ENCODE results near the gene LPCAT4. TPM values are rescaled to one million over a fixed set of nuclear protein-coding genes. Genes with fewer than 3 reads are reported as not detected.

LPCAT4 gene
- total and polyA plus RNA-seq, 4 donors, result 12.7 to 30.3 (median 20.2) TPM

DNA sequence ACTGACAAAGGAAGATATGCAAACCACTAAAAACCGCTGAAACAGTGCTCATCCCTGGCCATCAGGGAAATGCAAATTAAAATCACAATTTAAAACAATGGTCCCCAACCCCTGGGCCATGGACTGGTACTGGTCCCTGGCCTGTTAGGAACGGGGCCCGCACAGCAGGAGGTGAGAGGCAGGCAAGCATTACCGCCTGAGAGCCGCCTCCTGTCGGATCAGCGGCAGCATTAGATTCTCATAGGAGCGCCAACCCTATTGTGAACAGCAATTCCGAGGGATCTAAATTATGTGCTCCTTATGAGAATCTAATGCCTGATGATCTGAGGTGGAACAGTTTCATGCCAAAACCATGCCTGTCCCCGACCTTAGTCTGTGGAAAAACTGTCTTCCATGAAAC is 43.8 kb downstream of the LPCAT4 start:
- 97 to 98% methylated on average over 10 of the region's 10 CpGs for WGBS, 2 donors
- no peaks in the 10 kb centered on the region for H3K36me3 ChIP-seq (ENCODE audit: control insufficient read depth in 4 of 4, insufficient read depth in 4 of 4, low read length in 4 of 4)
- no peaks in the 10 kb centered on the region for H3K9me3 ChIP-seq (ENCODE audit: control insufficient read depth in 4 of 4, insufficient read depth in 3 of 4, low read length in 3 of 4)
- no peak overlapping the region for H3K27ac ChIP-seq (ENCODE audit: low read depth in 1 of 2, low read length in 1 of 2)
- ATAC-seq (ENCODE audit: insufficient read depth, low FRiP score) (no peak), DNase-seq (no peak)
- no peak overlapping the region for H3K9ac ChIP-seq (ENCODE audit: insufficient read depth in 1 of 2, low read length in 2 of 2)
- H3K4me3 ChIP-seq, result no peak overlapping the region
- no peaks in the 10 kb centered on the region for H3K27me3 ChIP-seq (ENCODE audit: control insufficient read depth in 3 of 3, insufficient read depth in 3 of 3, low read length in 2 of 3)
- H3K4me1 ChIP-seq (ENCODE audit: control insufficient read depth in 5 of 5, insufficient read depth in 5 of 5, low read length in 5 of 5), result peaks cover 0 to 5% (median 0%) of the 10 kb centered on the region in 5 donors
- TF ChIP-seq, protein P1, sequence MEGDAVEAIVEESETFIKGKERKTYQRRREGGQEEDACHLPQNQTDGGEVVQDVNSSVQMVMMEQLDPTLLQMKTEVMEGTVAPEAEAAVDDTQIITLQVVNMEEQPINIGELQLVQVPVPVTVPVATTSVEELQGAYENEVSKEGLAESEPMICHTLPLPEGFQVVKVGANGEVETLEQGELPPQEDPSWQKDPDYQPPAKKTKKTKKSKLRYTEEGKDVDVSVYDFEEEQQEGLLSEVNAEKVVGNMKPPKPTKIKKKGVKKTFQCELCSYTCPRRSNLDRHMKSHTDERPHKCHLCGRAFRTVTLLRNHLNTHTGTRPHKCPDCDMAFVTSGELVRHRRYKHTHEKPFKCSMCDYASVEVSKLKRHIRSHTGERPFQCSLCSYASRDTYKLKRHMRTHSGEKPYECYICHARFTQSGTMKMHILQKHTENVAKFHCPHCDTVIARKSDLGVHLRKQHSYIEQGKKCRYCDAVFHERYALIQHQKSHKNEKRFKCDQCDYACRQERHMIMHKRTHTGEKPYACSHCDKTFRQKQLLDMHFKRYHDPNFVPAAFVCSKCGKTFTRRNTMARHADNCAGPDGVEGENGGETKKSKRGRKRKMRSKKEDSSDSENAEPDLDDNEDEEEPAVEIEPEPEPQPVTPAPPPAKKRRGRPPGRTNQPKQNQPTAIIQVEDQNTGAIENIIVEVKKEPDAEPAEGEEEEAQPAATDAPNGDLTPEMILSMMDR (IDR thresholded peaks at IDR 0.05; ENCODE audit: control extremely low read depth, extremely low read depth), result no peak

DNA sequence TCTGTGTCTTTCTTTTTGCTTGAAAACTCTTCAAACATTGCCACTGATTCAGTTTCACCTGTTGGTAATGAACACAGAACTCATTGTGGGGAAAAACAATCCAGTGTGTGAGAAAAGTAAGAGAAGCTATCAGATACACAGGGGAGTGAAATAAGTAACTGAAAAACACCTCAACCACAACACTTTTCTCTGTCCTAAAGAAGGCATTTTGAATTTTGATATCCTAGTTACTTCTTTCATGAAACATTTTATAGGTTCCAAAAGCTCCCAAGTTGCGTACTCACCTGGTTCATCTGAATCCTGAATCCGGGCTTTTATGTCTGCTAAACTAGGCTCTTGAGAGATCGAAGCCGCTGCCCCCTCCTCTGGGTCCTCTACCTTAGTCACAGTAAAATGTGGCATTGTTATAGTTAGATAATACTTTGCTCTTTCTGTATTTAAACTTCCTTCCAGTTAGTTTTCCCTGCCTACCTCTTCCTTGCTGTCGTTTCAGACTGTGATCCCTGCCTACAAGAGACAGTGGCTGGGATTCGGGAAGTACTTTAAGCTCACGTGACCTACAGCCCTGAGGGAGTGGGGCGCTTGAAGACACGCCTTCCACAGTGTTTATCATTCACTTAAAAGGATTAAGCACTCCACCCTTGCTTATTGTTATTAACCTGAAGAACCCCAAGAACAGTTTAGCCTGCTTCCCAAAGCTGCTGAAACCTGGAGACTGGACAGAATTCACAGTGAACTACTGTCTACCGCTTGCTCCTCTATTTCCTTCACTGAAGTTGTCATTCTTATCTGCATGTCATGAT is 48.5 kb downstream of the LPCAT4 start:
- H3K27ac ChIP-seq (ENCODE audit: low read depth in 1 of 2, low read length in 1 of 2), result peak overlapping the region; percentile 70 to 71
- peak; percentile 63 to 81 (median 78) for DNase-seq

DNA sequence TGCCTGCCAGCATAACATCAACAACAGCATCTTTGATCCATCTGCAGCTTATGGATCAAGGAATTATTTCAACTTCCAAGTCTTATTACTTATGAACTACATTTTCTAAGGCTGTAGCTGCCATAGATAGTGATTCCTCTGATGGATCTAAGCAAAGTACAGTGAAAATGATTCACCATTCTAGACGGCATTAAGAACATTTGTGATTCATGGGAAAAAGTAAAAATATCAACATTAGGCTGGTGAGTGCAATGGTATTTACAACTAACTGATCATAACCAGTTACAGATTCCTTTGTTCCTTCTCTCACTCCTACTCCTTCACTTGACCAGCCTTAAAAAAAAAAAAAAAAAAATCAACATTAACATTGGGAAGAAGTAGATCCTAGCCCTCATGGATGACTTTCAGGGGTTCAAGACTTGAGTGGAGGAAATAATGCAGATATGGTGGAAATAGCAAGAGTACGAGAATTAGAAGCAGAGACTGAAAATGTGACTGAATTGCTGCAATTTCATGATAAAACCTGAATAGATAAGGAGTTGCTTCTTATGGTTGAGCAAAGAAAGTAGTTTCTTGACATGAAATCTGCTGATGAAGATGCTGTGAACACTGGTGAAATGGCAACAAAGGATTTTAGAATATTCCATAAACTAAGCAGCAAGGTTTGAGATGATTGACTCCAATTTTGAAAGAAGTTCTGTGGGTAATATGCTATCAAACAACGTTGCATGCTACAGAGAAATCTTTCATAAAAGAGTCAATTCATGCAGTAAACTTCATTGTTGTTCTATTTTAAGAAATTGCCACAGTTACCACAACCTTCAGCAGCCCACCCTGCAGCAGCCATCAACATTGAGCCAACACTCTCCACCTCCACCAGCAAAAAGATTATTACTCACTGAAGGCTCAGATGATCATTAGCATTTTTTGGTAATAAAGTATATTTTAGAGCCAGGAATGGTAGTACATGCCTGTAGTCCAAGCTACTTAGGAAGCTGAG is 52.2 kb downstream of the LPCAT4 start:
- ATAC-seq (ENCODE audit: insufficient read depth, low FRiP score) (no peak), DNase-seq (no peak)
- Histone ChIP-seq H3K27me3 (ENCODE audit: control insufficient read depth in 3 of 3, insufficient read depth in 3 of 3, low read length in 2 of 3) (no peaks in the 10 kb centered on the region), H3K27ac (ENCODE audit: low read depth in 1 of 2, low read length in 1 of 2) (no peak overlapping the region), H3K9ac (ENCODE audit: insufficient read depth in 1 of 2, low read length in 2 of 2) (no peak overlapping the region), H3K36me3 (ENCODE audit: control insufficient read depth in 4 of 4, insufficient read depth in 4 of 4, low read length in 4 of 4) (peaks cover 0 to 4% (median 0%) of the 10 kb centered on the region in 4 donors), H3K4me1 (ENCODE audit: control insufficient read depth in 5 of 5, insufficient read depth in 5 of 5, low read length in 5 of 5) (peaks cover 0 to 9% (median 3%) of the 10 kb centered on the region in 5 donors), H3K4me3 (no peak overlapping the region), H3K9me3 (ENCODE audit: control insufficient read depth in 4 of 4, insufficient read depth in 3 of 4, low read length in 3 of 4) (peaks cover 0 to 3% (median 0%) of the 10 kb centered on the region in 4 donors)
- TF ChIP-seq, protein P1 (IDR thresholded peaks at IDR 0.05; ENCODE audit: control extremely low read depth, extremely low read depth), result no peak
- 69 to 83% methylated on average over 3 of the region's 3 CpGs for WGBS, 2 donors

More for the DNA sequence above, 48.5 kb downstream of the LPCAT4 start:
- 1 to 3% methylated on average over 10 of the region's 10 CpGs for WGBS, 2 donors
- H3K36me3 ChIP-seq (ENCODE audit: control insufficient read depth in 4 of 4, insufficient read depth in 4 of 4, low read length in 4 of 4), result peaks cover 0 to 4% (median 0%) of the 10 kb centered on the region in 4 donors
- peak; percentile 93 for ATAC-seq (ENCODE audit: insufficient read depth, low FRiP score)
- peak overlapping the region; percentile 58 for H3K4me3 ChIP-seq
- TF ChIP-seq, protein P1 (IDR thresholded peaks at IDR 0.05; ENCODE audit: control extremely low read depth, extremely low read depth), result no peak
- no peaks in the 10 kb centered on the region for H3K27me3 ChIP-seq (ENCODE audit: control insufficient read depth in 3 of 3, insufficient read depth in 3 of 3, low read length in 2 of 3)
- no peaks in the 10 kb centered on the region for H3K9me3 ChIP-seq (ENCODE audit: control insufficient read depth in 4 of 4, insufficient read depth in 3 of 4, low read length in 3 of 4)
- H3K4me1 ChIP-seq (ENCODE audit: control insufficient read depth in 5 of 5, insufficient read depth in 5 of 5, low read length in 5 of 5), result peaks cover 0 to 9% (median 2%) of the 10 kb centered on the region in 5 donors
- H3K9ac ChIP-seq (ENCODE audit: insufficient read depth in 1 of 2, low read length in 2 of 2), result peak overlapping the region; percentile 54 to 65

Measured in lung (tissue), 12 donors.